OCI-LY3 (cell line): ENCODE results near the gene ELL2.
"Not testable (repeated sequence)": the region's sequence is repeated elsewhere in the genome, so short reads cannot be mapped to it uniquely, and the experiment has no call there.

Experiments used
- EZH2phosphoT487 ChIP-seq: fragments of 200-600 bp; shearing (Covaris generic); IDR thresholded peaks from 2 replicates; pipeline ENCODE4 v1.6.1; 2018; ENCODE audit warnings: antibody characterized with exemption, mixed run types, low read depth
- TF ChIP-seq, protein P1 (sequence below): fragments of 200-600, 300-600 bp; sonication (generic); IDR thresholded peaks from 2 replicates; pipeline ENCODE4 v1.5.1; 2014; ENCODE audit warnings: antibody characterized with exemption, low read length, low read depth

DNA sequence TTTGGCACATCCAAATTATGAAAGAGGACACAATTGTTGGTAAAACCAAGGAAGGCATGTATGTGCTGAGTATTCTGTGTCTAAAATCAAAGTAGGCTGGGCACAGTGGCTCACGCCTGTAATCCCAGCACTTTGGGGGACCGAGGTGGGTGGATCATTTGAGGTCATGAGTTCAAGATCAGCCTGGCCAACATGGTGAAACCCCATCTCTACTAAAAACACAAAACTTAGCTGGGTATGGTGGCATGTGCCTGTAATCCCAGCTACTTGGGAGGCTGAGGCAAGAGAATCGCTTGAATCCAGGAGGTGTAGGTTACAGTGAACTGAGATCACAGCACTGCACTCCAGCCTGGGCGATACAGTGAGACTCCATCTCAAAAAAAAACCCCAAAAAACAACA is 124.7 kb downstream of the ELL2 start:
- TF ChIP-seq, protein P1, sequence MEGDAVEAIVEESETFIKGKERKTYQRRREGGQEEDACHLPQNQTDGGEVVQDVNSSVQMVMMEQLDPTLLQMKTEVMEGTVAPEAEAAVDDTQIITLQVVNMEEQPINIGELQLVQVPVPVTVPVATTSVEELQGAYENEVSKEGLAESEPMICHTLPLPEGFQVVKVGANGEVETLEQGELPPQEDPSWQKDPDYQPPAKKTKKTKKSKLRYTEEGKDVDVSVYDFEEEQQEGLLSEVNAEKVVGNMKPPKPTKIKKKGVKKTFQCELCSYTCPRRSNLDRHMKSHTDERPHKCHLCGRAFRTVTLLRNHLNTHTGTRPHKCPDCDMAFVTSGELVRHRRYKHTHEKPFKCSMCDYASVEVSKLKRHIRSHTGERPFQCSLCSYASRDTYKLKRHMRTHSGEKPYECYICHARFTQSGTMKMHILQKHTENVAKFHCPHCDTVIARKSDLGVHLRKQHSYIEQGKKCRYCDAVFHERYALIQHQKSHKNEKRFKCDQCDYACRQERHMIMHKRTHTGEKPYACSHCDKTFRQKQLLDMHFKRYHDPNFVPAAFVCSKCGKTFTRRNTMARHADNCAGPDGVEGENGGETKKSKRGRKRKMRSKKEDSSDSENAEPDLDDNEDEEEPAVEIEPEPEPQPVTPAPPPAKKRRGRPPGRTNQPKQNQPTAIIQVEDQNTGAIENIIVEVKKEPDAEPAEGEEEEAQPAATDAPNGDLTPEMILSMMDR, result not testable (repeated sequence)
- not testable (repeated sequence) for TF ChIP-seq EZH2phosphoT487
